Inflammatory macrophage treated with lipopolysaccharide for 1 hour (primary cell): ENCODE measurements around the gene TMEM239.
"Not testable (repeated sequence)": the region's sequence is repeated elsewhere in the genome, so short reads cannot be mapped to it uniquely, and the experiment has no call there.

Experiments used
- DNase-seq, 2 donors: peaks; one replicate each; pipeline ENCODE4 v3.0.0-alpha.2; 2020 to 2022

Gene TMEM239

DNA sequence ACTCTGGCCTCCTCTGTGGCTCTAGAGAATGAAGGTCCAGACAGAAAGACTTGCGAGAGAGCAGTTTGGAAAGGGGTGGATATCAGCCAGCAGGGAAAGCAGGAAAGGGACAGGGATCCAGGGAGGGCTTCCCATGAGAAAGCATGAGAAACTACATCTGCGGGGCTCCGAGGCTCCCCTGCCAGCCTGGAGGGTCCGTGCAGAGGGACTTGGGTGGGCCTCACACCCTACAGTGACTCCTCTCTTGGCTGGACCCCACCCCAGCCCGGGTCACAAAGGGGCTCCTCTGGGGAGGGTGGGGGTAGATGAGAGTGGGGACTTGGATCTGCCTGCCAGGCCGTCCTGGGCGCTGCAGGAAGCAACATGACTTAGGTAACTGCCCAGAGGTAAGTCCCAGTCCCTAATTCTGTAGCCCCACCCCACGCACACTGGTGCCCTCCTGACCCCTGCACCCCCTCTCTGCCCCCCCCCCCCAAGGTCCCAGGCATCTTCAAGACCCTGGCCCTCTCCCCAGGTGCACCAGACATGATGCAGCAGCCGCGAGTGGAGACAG is at the start of gene TMEM239:
TSS of gene TMEM239 (plus strand) at position 335 of the 553 bp plus-strand sequence. CDS start at position 526, 191 bp downstream.
- DNase-seq: no peak

GRCh38 chr20:2767768-2768631 is 48.2 kb upstream of the TMEM239 start:
- DNase-seq: no peak

- DNase-seq: no peak
These were observed 47.5 kb upstream of the TMEM239 start for GRCh38 chr20:2768632-2769015.

DNA sequence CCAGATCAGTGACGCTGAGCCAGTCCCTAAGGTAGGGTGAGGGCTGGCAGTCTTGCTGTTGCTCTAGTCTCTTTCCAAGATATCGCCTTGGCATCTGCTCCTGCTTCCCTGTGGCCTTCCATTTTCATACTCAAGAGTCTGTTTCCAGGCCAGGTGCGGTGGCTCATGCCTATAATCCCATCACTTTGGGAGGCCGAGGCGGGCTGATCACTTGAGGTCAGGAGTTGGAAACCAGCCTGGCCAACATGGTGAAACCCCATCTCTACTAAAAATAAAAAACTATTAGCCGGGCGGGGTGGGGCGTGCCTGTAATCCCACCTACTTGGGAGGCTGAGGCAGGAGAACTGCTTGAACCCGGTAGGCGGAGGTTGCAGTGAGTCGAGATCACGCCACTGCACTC is 46.1 kb upstream of the TMEM239 start:
- not testable (repeated sequence) for DNase-seq

GRCh38 chr20:2771631-2772080 is 44.5 kb upstream of the TMEM239 start:
- no peak for DNase-seq

- no peak for DNase-seq
These were observed 42.4 kb upstream of the TMEM239 start for GRCh38 chr20:2773812-2774211.

DNA sequence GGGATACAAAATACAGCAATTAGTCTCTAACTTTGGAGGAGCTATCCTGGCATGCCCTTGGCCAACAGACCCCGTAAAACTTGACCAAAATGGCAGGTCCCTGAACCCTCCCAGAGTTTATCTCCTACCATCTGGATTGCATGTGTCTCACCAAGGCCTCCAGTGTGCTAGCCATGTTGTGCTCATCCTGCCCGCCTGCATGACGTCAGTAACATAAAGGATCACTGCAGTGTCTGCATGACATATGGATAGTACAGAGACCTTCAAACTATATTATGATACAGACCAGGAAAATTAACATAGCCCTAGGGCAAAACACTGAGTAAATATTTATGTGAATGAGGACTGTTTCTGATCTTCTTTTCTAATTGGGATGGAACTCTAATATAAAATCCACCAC is 41.0 kb upstream of the TMEM239 start:
- DNase-seq: no peak

DNA sequence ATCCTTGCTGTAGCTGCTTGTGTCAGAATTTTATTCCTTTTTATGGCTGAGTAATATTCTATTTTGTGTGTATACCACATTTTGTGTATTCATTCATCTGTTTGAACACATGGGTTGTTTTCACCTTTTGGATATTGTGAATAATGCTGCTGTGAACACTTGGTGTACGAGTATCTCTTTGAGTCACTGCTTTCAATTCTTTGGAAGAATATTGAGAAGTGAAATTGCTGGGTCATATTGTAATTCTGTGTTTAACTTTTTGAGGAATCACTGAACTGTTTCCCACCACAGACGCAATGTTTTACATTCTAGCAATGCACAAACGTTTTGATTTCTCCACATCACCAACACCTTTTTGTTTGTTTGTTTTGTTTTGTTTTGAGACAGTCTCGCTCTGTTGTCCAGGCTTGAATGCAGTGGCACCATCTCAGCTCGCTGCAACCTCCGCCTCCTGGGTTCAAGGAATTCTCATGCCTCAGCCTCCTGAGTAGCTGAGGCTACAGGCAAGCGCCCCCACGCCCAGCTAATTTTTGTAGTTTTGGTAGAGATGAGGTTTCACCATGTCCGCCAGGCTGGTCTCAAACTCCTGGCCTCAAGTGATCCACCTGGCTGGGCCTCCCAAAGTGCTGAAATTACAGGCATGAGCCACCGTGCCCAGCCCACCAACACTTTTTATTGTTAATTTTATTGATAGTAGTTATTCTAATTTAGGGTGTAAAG is 37.4 kb upstream of the TMEM239 start:
- DNase-seq: no peak

GRCh38 chr20:2780948-2781347 is 35.2 kb upstream of the TMEM239 start:
- DNase-seq: no peak

GRCh38 chr20:2783908-2784566 is 32.1 kb upstream of the TMEM239 start:
- no peak for DNase-seq

DNA sequence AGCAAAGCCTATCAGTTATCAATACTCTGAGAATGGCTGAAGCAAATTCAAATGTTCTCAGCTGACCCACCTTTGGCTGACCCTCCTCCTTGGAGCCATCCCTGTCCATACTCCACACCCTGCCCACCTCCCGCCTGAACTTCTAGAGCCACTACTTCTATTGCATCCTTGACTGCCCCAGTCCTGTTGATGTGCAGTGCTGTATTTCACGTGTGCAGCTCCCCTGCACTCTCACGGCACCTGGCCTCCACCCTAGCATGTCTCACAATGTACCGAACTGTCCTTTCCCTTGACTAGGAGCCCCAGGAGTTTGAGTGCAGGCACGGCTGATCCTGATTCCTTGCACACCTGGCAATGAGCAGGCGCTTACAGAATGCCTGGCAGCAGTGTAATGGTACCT is 22.7 kb upstream of the TMEM239 start:
- no peak for DNase-seq

DNA sequence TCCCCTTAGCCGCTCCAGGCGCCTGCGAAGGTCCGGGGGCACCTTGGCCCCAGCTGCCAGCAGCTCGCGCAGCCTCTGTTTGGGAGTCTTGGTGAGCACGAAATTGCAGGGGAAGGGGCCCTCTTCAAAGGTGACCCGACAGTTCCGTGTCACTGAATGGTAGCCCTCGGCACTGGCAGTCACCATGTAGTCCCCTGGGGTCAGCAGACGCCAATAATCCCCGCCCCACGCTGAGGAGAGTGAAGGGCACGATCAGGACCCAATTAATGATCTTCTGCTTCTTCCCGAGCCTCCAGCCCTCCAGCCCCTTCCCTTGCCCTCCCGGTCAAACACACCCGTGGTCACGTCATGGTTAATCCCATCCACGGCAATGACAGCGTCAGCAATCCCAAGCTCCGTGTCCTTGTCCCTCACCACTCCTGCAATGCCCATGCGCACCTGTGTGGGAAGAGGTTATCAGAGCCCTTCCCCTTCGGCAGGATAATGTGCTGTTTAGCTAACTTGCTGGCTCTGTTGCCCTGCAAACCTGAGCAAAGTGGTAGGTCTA is 21.9 kb upstream of the TMEM239 start:
- DNase-seq: no peak

DNA sequence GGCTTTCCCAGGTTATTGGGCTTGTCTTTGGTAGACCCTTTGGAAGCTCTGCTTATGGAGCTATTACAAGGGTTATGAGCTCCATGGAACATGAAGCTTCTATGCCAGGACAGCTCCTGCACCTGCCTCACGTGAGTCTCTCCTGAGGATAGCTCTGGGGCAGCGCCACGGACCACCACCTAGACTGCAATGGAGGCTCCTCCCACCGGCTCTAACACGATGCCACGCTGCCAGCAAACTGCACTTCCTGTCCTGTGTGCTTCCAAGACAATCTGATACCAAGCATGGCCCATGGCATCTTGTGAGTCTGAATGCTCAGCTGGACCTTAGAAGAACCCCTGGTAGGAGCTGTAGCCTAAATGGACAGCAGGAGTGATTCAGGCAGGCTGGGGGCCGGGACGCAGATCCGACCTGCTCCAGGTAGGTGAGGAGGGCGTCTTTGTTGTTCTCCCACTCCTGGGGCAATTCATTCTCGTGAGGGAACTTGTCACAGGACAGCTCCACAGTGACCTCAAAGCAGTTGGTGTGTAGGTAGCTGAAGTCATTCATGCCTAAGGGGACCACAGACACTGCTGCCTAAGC is 21.2 kb upstream of the TMEM239 start:
- DNase-seq: no peak

DNA sequence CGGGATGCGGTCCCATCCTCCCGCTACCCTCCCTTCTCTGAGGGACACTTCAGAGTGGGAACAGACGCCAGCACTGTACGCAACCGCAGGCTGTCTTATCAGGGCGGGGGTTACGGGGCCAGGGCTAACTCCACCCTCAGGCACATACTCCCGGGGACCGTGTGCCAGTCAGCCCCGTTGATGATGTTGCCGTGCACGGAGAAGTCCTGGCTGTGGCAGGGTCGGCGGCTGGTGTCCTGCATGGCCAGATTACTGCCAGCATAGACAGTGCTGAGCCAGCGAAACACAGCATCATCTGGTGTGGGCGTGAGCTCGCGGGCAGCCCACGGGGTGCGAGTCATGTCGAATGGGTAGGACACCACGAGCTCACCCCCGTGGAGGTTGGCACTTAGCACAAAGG is 20.7 kb upstream of the TMEM239 start:
- no peak for DNase-seq

GRCh38 chr20:2796011-2796660 is 20.0 kb upstream of the TMEM239 start:
- DNase-seq: no peak

GRCh38 chr20:2797136-2797983 is 18.8 kb upstream of the TMEM239 start:
- no peak for DNase-seq

GRCh38 chr20:2798095-2798805 is 17.9 kb upstream of the TMEM239 start:
- no peak for DNase-seq

DNA sequence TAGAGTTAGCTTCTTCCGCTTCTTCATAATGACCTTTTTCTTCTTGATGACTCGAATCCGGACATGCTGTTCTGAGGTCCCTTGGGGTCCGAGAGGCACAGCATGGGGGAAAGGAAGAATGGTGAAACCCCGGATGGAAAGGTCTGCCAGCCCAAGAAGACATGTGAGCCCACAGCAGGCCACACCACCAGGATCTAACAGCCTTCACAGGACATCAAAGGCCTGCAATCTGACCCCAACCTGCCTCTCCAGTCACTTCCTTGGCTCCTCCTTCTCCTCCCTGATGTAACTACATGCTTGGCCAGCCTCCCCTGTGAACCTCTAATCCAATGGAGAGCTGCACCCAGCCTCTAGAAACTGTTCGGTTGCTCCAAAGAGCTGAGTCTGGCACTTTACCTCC is 17.4 kb upstream of the TMEM239 start:
- no peak for DNase-seq

- no peak for DNase-seq
These were observed 16.9 kb upstream of the TMEM239 start for GRCh38 chr20:2799271-2799670.
